ENCODE measurements around the gene HIVEP3.
"Not testable (repeated sequence)": the region's sequence is repeated elsewhere in the genome, so short reads cannot be mapped to it uniquely, and the experiment has no call there.

The HIVEP3 gene

DNA sequence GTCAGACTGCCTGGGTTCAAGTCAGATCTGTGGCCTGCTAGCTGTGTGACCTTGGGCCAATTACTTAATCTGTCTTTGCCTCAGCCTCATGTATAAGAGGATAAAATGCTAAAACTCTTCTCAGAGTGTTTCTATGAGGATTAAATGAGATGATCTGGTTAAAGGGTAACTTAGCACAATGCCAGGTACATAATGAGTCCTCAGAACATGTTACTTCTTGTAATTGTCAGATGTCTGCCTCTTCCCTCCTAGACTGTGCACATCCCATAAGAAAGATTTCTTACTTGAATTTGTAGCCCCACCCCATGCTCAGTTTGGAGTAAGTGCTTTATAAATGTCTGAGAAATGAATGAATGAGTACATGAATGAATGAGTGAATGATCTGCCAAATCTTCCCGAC, 34.6 kb upstream of the HIVEP3 start:
- TF ChIP-seq CTCF (IDR thresholded peaks at IDR 0.05; ENCODE audit: insufficient read depth, low read length) (no peak), GABPA (IDR thresholded peaks at IDR 0.05; ENCODE audit: low read depth) (no peak), SPI1 (IDR thresholded peaks at IDR 0.05; ENCODE audit: borderline replicate concordance, low read depth) (no peak), REST (IDR thresholded peaks at IDR 0.05; ENCODE audit: insufficient replicate concordance, low read depth) (no peak), POLR2AphosphoS5 (IDR thresholded peaks at IDR 0.05; ENCODE audit: low read depth) (no peak)
- no peak for DNase-seq (ENCODE audit: low read depth in 1 of 2, low spot score in 1 of 2)
- H3K27ac ChIP-seq (replicated peaks) = no peak overlapping the region
- H3K4me3 ChIP-seq (replicated peaks; ENCODE audit: insufficient read depth, low read length) = no peak overlapping the region
- no peaks in the 10 kb centered on the region for H3K27me3 ChIP-seq (ENCODE audit: insufficient read depth, poor library complexity, severe bottlenecking)

GRCh38 chr1:41952208-41952607, 33.5 kb upstream of the HIVEP3 start:
- TF ChIP-seq POLR2AphosphoS5 (IDR thresholded peaks at IDR 0.05; ENCODE audit: low read depth) (no peak), SPI1 (IDR thresholded peaks at IDR 0.05; ENCODE audit: borderline replicate concordance, low read depth) (no peak), CTCF (IDR thresholded peaks at IDR 0.05; ENCODE audit: insufficient read depth, low read length) (no peak), GABPA (IDR thresholded peaks at IDR 0.05; ENCODE audit: low read depth) (no peak), REST (IDR thresholded peaks at IDR 0.05; ENCODE audit: insufficient replicate concordance, low read depth) (no peak)
- no peak for DNase-seq (ENCODE audit: low read depth in 1 of 2, low spot score in 1 of 2)

DNA sequence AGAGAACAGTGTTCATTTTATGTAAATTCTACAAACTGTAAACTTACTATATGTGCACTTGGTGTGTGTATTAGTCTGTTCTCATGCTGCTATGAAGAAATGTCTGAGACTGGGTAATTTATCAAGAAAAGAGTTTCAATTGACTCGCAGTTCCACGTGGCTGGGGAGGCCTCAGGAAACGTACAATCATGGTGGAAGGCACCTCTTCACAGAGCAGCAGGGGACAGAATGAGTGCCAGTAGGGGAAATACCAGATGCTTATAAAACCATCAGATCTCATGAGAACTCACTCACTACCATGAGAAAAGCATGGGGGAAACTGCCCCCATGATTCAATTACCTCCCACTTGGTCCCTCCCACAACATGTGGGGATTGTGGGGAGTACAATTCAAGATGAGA, 32.8 kb upstream of the HIVEP3 start:
- H3K4me3 ChIP-seq (replicated peaks; ENCODE audit: insufficient read depth, low read length); H3K27me3 ChIP-seq (ENCODE audit: insufficient read depth, poor library complexity, severe bottlenecking); H3K27ac ChIP-seq (replicated peaks); DNase-seq (ENCODE audit: low read depth in 1 of 2, low spot score in 1 of 2): not testable (repeated sequence)

More at GRCh38 chr1:41952208-41952607, 33.5 kb upstream of the HIVEP3 start:
- Histone ChIP-seq H3K27me3 (ENCODE audit: insufficient read depth, poor library complexity, severe bottlenecking) (no peaks in the 10 kb centered on the region), H3K4me3 (replicated peaks; ENCODE audit: insufficient read depth, low read length) (no peak overlapping the region), H3K27ac (replicated peaks) (no peak overlapping the region)

DNA sequence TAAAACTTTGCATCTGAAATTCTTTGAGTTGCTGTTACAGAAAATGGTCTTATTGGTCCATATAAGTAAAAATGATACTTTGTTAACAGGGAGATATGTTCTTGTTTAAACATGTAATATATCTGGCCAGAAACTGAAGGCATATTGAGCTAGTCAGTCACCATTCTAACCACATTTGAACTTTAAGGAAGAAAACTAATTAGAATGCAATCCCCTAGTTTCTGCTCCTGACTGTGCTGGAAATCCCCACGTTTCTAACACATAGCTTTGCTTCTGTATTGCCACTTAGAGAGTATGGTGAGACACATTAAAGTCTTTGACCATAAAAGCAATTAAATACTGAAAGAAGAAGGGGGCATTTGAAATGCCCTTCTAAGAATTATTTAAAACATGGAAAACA, 32.1 kb upstream of the HIVEP3 start:
- no peaks in the 10 kb centered on the region for H3K27me3 ChIP-seq (ENCODE audit: insufficient read depth, poor library complexity, severe bottlenecking)
- DNase-seq (ENCODE audit: low read depth in 1 of 2, low spot score in 1 of 2) = no peak
- H3K4me3 ChIP-seq (replicated peaks; ENCODE audit: insufficient read depth, low read length) = no peak overlapping the region
- H3K27ac ChIP-seq (replicated peaks) = no peak overlapping the region
- no peak for TF ChIP-seq SPI1 (IDR thresholded peaks at IDR 0.05; ENCODE audit: borderline replicate concordance, low read depth)
- TF ChIP-seq POLR2AphosphoS5 (IDR thresholded peaks at IDR 0.05; ENCODE audit: low read depth) = no peak
- TF ChIP-seq CTCF (IDR thresholded peaks at IDR 0.05; ENCODE audit: insufficient read depth, low read length) = no peak
- TF ChIP-seq GABPA (IDR thresholded peaks at IDR 0.05; ENCODE audit: low read depth) = no peak
- TF ChIP-seq REST (IDR thresholded peaks at IDR 0.05; ENCODE audit: insufficient replicate concordance, low read depth) = no peak

GRCh38 chr1:41945946-41946345, 27.2 kb upstream of the HIVEP3 start:
- DNase-seq (ENCODE audit: low read depth in 1 of 2, low spot score in 1 of 2); H3K27me3 ChIP-seq (ENCODE audit: insufficient read depth, poor library complexity, severe bottlenecking); H3K4me3 ChIP-seq (replicated peaks; ENCODE audit: insufficient read depth, low read length); H3K27ac ChIP-seq (replicated peaks): not testable (repeated sequence)
